SK-N-MC (cell line): Measurements from ENCODE around the gene GOSR2.

Source experiments
- EZH2 ChIP-seq: fragments of 200-600 bp; sonication (generic); IDR thresholded peaks from one replicate; pipeline ENCODE4 v1.6.1; 2017; ENCODE audit warnings: antibody characterized with exemption
- POLR2AphosphoS5 ChIP-seq: IDR thresholded peaks from 2 replicates; pipeline ENCODE4 v1.6.1; 2012; ENCODE audit warnings: mild to moderate bottlenecking, low read depth, low read length, borderline replicate concordance

- TF ChIP-seq POLR2AphosphoS5 (no peak), EZH2 (no peak)
These were observed 26.6 kb downstream of the GOSR2 start for GRCh38 chr17:46949291-46950174.
